CD4-positive, alpha-beta T cell treated with Interferon alpha-2 for 1 hour (primary cell): ENCODE results near the gene PPP4R3B.
"Not testable (repeated sequence)": the region's sequence is repeated elsewhere in the genome, so short reads cannot be mapped to it uniquely, and the experiment has no call there.

ENCODE experiments used
- DNase-seq, 2 donors: peaks; one replicate each; pipeline ENCODE4 v3.0.0-alpha.2; 2020 to 2022

Gene PPP4R3B

GRCh38 chr2:55592130-55592529, 25.3 kb downstream of the PPP4R3B start:
- DNase-seq, result no peak

- DNase-seq, result no peak
Observed at GRCh38 chr2:55590810-55591440, 26.5 kb downstream of the PPP4R3B start.

- DNase-seq, result no peak
Observed at GRCh38 chr2:55585451-55586080, 31.9 kb downstream of the PPP4R3B start.

GRCh38 chr2:55581874-55582547, 35.4 kb downstream of the PPP4R3B start:
- DNase-seq, result no peak

- peak in 1 of 2 donors; percentile 29 for DNase-seq
Observed at GRCh38 chr2:55581435-55581834, 36.0 kb downstream of the PPP4R3B start.

GRCh38 chr2:55569002-55569401, 48.4 kb downstream of the PPP4R3B start:
- DNase-seq, result not testable (repeated sequence)

- DNase-seq, result no peak
Observed at GRCh38 chr2:55567298-55567697, 50.1 kb downstream of the PPP4R3B start.

GRCh38 chr2:55565613-55566012, 51.8 kb downstream of the PPP4R3B start:
- peak in 1 of 2 donors; percentile 14 for DNase-seq

- no peak for DNase-seq
Observed at GRCh38 chr2:55560855-55561254, 56.6 kb downstream of the PPP4R3B start.

GRCh38 chr2:55556809-55557208, 60.6 kb downstream of the PPP4R3B start:
- DNase-seq, result no peak

GRCh38 chr2:55555977-55556376, 61.4 kb downstream of the PPP4R3B start:
- DNase-seq, result no peak

GRCh38 chr2:55553321-55553720, 64.1 kb downstream of the PPP4R3B start:
- no peak for DNase-seq

GRCh38 chr2:55550368-55551102, 66.9 kb downstream of the PPP4R3B start:
- no peak for DNase-seq

GRCh38 chr2:55547679-55548078, 69.7 kb downstream of the PPP4R3B start:
- not testable (repeated sequence) for DNase-seq

GRCh38 chr2:55547001-55547400, 70.4 kb downstream of the PPP4R3B start:
- no peak for DNase-seq

GRCh38 chr2:55530539-55531081, 86.8 kb downstream of the PPP4R3B start:
- DNase-seq, result peak in 1 of 2 donors; percentile 33

- DNase-seq, result no peak
Observed at GRCh38 chr2:55526174-55526573, 91.2 kb downstream of the PPP4R3B start.

GRCh38 chr2:55524884-55525437, 92.5 kb downstream of the PPP4R3B start:
- no peak for DNase-seq

GRCh38 chr2:55519938-55520885, 97.2 kb downstream of the PPP4R3B start:
- DNase-seq, result peak; percentile 7 to 52

- DNase-seq, result no peak
Observed at GRCh38 chr2:55518841-55519165, 98.6 kb downstream of the PPP4R3B start.

- no peak for DNase-seq
Observed at GRCh38 chr2:55511508-55512124, 105.8 kb downstream of the PPP4R3B start.
